Mesenchymal stem cell (in vitro differentiated cells and primary cell): ENCODE measurements around the gene SRRT.

ENCODE experiments used
- DNase-seq: peaks from one replicate; pipeline ENCODE4 v3.0.0-alpha.2; 2013
- H2AFZ ChIP-seq: one replicate; pipeline ENCODE4 v1.6.1; 2013; ENCODE audit warnings: low read depth, mild to moderate bottlenecking, control low read depth, inconsistent platforms, low read length, moderate library complexity
- H2AK5ac ChIP-seq: 2 replicates; pipeline ENCODE4 v1.6.1; 2013; ENCODE audit warnings: low read length, moderate library complexity, mild to moderate bottlenecking, inconsistent platforms; ENCODE audit not compliant: severe bottlenecking
- H2BK120ac ChIP-seq: one replicate; pipeline ENCODE4 v1.6.1; 2013; ENCODE audit warnings: low read depth, mild to moderate bottlenecking, inconsistent platforms, low read length, moderate library complexity
- H2BK12ac ChIP-seq, 2 experiments: one replicate each; pipeline ENCODE4 v1.6.1; 2013; ENCODE audit warnings: inconsistent platforms in 2 of 2, low read length in 2 of 2, mild to moderate bottlenecking in 2 of 2, moderate library complexity in 2 of 2, control low read depth in 1 of 2
- H2BK15ac ChIP-seq: one replicate; pipeline ENCODE4 v1.6.1; 2013; ENCODE audit warnings: mild to moderate bottlenecking, low read depth, inconsistent platforms; ENCODE audit not compliant: poor library complexity, severe bottlenecking
- H2BK5ac ChIP-seq: 2 replicates; pipeline ENCODE4 v1.6.1; 2013; ENCODE audit warnings: low read depth, mild to moderate bottlenecking, low read length, control low read depth, inconsistent platforms; ENCODE audit not compliant: poor library complexity, severe bottlenecking
- H3K14ac ChIP-seq, 2 experiments: one replicate each; pipeline ENCODE4 v1.6.1; 2013; ENCODE audit warnings: inconsistent platforms in 2 of 2, low read length in 2 of 2, control low read depth in 1 of 2, mild to moderate bottlenecking in 1 of 2, moderate library complexity in 1 of 2
- H3K18ac ChIP-seq, 2 experiments: one replicate each; pipeline ENCODE4 v1.6.1; 2013; ENCODE audit warnings: inconsistent platforms in 2 of 2, low read length in 2 of 2, control low read depth in 1 of 2, low read depth in 1 of 2, mild to moderate bottlenecking in 1 of 2
- H3K23ac ChIP-seq, 2 experiments: one replicate each; pipeline ENCODE4 v1.6.1; 2013; ENCODE audit warnings: inconsistent platforms in 2 of 2, low read length in 2 of 2, mild to moderate bottlenecking in 2 of 2, moderate library complexity in 2 of 2, control low read depth in 1 of 2
- H3K27ac ChIP-seq: 2 replicates; pipeline ENCODE4 v1.5.1; 2013; ENCODE audit warnings: mild to moderate bottlenecking, moderate library complexity, low read length, control low read depth, inconsistent platforms; ENCODE audit not compliant: poor library complexity, severe bottlenecking
- H3K27me3 ChIP-seq, 2 experiments: 2 replicates each; pipeline versions ENCODE4 v1.6.1 to v1.7.0; 2013; ENCODE audit warnings: low read length in 2 of 2, mild to moderate bottlenecking in 2 of 2, moderate library complexity in 2 of 2, control low read depth in 1 of 2, inconsistent platforms in 1 of 2; ENCODE audit not compliant: control insufficient read depth in 1 of 2, insufficient read depth in 1 of 2
- H3K36me3 ChIP-seq, 2 experiments: 2 replicates each; pipeline versions ENCODE4 v1.6.1 to v1.7.0; 2013; ENCODE audit warnings: low read length in 2 of 2, control low read depth in 1 of 2, inconsistent platforms in 1 of 2, low read depth in 1 of 2, mild to moderate bottlenecking in 1 of 2; ENCODE audit not compliant: insufficient read depth in 2 of 2, control insufficient read depth in 1 of 2
- H3K4ac ChIP-seq, 2 experiments: one replicate each; pipeline ENCODE4 v1.6.1; 2013; ENCODE audit warnings: inconsistent platforms in 2 of 2, low read length in 2 of 2, mild to moderate bottlenecking in 2 of 2, moderate library complexity in 2 of 2, control low read depth in 1 of 2, low read depth in 1 of 2
- H3K4me1 ChIP-seq: 2 replicates; pipeline ENCODE4 v1.6.1; 2013; ENCODE audit warnings: low read depth, low read length, control low read depth; ENCODE audit not compliant: control insufficient read depth, insufficient read depth
- H3K4me2 ChIP-seq: 2 replicates; pipeline ENCODE4 v1.6.1; 2013; ENCODE audit warnings: low read length, mild to moderate bottlenecking, inconsistent platforms; ENCODE audit not compliant: poor library complexity, severe bottlenecking
- H3K4me3 ChIP-seq, 2 experiments: 2 replicates each; pipeline versions ENCODE4 v1.5.1 to v1.7.0; 2013; ENCODE audit warnings: low read length in 2 of 2, mild to moderate bottlenecking in 2 of 2, control low read depth in 1 of 2, low read depth in 1 of 2; ENCODE audit not compliant: insufficient read depth in 1 of 2
- H3K79me1 ChIP-seq: replicated peaks from 2 replicates; pipeline ENCODE4 v1.6.1; 2013; ENCODE audit warnings: mild to moderate bottlenecking, control low read depth, low read length, inconsistent platforms; ENCODE audit not compliant: poor library complexity, severe bottlenecking
- H3K9ac ChIP-seq: 2 replicates; pipeline ENCODE4 v1.7.0; 2013; ENCODE audit warnings: mild to moderate bottlenecking, low read length, moderate library complexity
- H3K9me3 ChIP-seq: 2 replicates; pipeline ENCODE4 v1.7.0; 2013; ENCODE audit warnings: mild to moderate bottlenecking, low read length; ENCODE audit not compliant: control insufficient read depth
- H4K8ac ChIP-seq: one replicate; pipeline ENCODE4 v1.6.1; 2013; ENCODE audit warnings: inconsistent platforms, mild to moderate bottlenecking, low read length, moderate library complexity
- H4K91ac ChIP-seq: one replicate; pipeline ENCODE4 v1.6.1; 2013; ENCODE audit warnings: mild to moderate bottlenecking, low read length, inconsistent platforms
- WGBS: methylation state at CpG from one replicate; pipeline ENCODE4 v1.1.7; 2013; ENCODE audit warnings: mixed read lengths; 5-methylcytosine and 5-hydroxymethylcytosine counted together

SRRT gene

DNA sequence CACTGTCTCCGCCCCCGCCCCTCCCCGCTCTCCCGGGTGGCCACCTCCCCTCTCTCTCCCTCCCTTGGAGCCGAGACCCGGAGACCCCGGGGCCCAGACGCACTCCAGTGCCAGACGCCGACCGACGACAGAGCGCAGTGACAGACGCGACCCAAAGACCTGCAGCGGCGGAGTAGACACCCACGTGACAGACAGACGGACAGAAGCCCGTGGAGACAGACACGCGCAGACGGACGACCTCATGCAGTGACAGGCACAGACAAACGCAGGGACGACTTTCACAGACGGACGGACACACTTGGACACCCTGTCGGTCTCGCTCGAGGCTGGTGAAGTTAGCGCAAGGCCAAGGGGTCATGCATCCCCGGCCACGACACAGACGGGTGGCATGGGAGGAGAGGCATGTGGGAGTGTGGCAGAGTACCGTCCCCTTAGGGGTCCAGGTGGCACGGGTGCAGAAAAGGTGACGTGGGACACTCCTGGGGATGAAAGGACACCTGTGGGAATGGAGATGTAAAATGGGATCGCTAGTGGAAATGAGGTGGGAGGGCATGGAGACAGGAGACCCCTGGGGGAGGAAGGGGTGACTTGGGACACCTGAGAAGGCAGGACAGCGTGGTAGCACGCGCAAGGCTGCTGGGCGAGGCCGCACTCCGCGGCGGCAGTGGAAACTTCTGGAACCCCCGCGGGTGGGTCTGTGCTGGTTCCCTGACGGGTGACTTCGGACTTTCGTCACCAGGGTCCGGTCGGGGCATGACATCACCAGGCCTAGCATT is 21.2 kb downstream of the SRRT start:
- no peaks in the 10 kb centered on the region for H3K9me3 ChIP-seq

GRCh38 chr7:100896732-100897608 is 22.1 kb downstream of the SRRT start:
- Histone ChIP-seq H2AFZ (peak overlapping the region; percentile 68), H3K9ac (no peak overlapping the region), H3K14ac (no peak overlapping the region), H3K4me2 (peak overlapping the region; percentile 79), H2BK15ac (no peak overlapping the region), H2BK12ac (no peak overlapping the region), H3K9me3 (no peaks in the 10 kb centered on the region), H2BK5ac (no peak overlapping the region), H4K91ac (no peak overlapping the region), H2AK5ac (no peak overlapping the region), H3K23ac (no peak overlapping the region), H3K18ac (no peak overlapping the region), H3K79me1 (no peaks in the 10 kb centered on the region), H3K27me3 (peaks cover 39 to 69% of the 10 kb centered on the region in 2 experiments), H4K8ac (no peak overlapping the region), H2BK120ac (no peak overlapping the region), H3K4ac (no peak overlapping the region), H3K4me3 (peak overlapping the region in 1 of 2 experiments; percentile 48), H3K27ac (no peak overlapping the region), H3K36me3 (no peaks in the 10 kb centered on the region), H3K4me1 (peaks cover 28% of the 10 kb centered on the region)
- WGBS = 4% methylated on average over 56 of the region's 95 CpGs
- no peak for DNase-seq

More for the DNA sequence above, 21.2 kb downstream of the SRRT start:
- Histone ChIP-seq H2BK120ac (no peak overlapping the region), H3K4me3 (peak overlapping the region in 1 of 2 experiments; percentile 48), H3K14ac (no peak overlapping the region), H3K4me2 (peak overlapping the region; percentile 79), H4K8ac (no peak overlapping the region), H3K18ac (no peak overlapping the region), H3K27me3 (peaks cover 38 to 68% of the 10 kb centered on the region in 2 experiments), H3K23ac (peak overlapping the region in 1 of 2 experiments; percentile 83), H3K4me1 (peaks cover 29% of the 10 kb centered on the region), H3K27ac (no peak overlapping the region), H2BK15ac (no peak overlapping the region), H2BK12ac (no peak overlapping the region), H2BK5ac (no peak overlapping the region), H3K36me3 (no peaks in the 10 kb centered on the region), H3K4ac (no peak overlapping the region), H3K9ac (no peak overlapping the region), H2AFZ (peak overlapping the region; percentile 68), H4K91ac (no peak overlapping the region), H2AK5ac (no peak overlapping the region), H3K79me1 (no peaks in the 10 kb centered on the region)
- no peak for DNase-seq
- WGBS = 7% methylated on average over 50 of the region's 54 CpGs

DNA sequence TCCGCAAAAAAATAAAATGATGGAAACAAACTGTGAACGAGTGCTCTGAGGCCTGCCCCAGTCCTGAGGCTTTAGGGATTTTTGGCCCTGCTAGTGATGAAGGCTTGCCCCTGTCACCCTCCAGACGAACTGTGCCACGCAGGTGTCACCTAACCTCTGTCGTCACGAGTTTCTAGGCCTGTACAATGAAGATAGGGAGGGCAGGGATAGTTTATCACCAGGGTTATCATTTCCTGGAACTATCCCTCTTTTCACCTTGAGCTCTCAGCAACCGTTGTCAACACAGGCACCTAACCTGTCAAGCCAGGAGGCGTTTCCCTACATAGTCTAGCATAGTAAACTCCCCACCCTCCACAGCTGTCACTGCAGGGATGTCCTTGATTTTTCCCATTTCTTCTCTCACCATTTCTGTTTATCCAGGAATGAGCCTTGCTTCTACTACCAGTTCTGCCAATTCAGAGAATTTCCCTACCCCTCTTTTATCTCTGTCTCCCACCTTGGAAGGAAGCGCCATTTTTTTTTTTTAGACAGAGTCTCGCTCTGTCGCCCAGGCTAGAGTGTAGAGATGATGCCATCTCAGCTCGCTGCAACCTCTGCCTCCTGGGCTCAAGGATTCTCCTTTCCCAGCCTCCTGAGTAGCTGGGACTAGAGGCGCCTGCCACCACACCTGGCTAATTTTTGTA is 23.0 kb downstream of the SRRT start:
- Histone ChIP-seq H3K4me3 (no peak overlapping the region), H2BK12ac (no peak overlapping the region), H3K23ac (no peak overlapping the region), H3K18ac (no peak overlapping the region), H3K9me3 (no peaks in the 10 kb centered on the region), H4K8ac (no peak overlapping the region), H3K9ac (no peak overlapping the region), H2BK120ac (no peak overlapping the region), H2AK5ac (no peak overlapping the region), H2AFZ (no peak overlapping the region), H3K4me1 (peaks cover 28% of the 10 kb centered on the region), H3K4me2 (no peak overlapping the region), H3K36me3 (no peaks in the 10 kb centered on the region), H3K14ac (no peak overlapping the region), H3K27me3 (peaks cover 41 to 68% of the 10 kb centered on the region in 2 experiments), H3K27ac (no peak overlapping the region), H2BK5ac (no peak overlapping the region), H3K79me1 (no peaks in the 10 kb centered on the region), H3K4ac (no peak overlapping the region), H4K91ac (no peak overlapping the region), H2BK15ac (no peak overlapping the region)
- 85% methylated on average over 12 of the region's 13 CpGs for WGBS
- no peak for DNase-seq
